Activated CD4-positive, alpha-beta T cell treated with anti-CD3 and anti-CD28 coated beads, Interleukin-2, amount 50 U/mL, for 48 hours (primary cell): ENCODE data around the gene SFTA2.
"Not testable (repeated sequence)": the region's sequence is repeated elsewhere in the genome, so short reads cannot be mapped to it uniquely, and the experiment has no call there.

Experiments
- DNase-seq, 2 experiments: peaks; one replicate each; pipeline ENCODE4 v3.0.0-alpha.2; 2020

The SFTA2 gene

GRCh38 chr6:30942338-30943060 lies 10.5 kb upstream of the SFTA2 start:
- DNase-seq: peak; percentile 12 to 25

- DNase-seq: no peak
These were observed 8.5 kb upstream of the SFTA2 start, which contains the start of gene MUCL3 for GRCh38 chr6:30940361-30940986. Gene MUCL3, plus strand, starts transcription at chr6:30940973. Its CDS starts 27 bp downstream, at chr6:30941000.

- DNase-seq: no peak
These were observed 7.5 kb upstream of the SFTA2 start for GRCh38 chr6:30939473-30939872.

GRCh38 chr6:30938730-30939129 lies 6.8 kb upstream of the SFTA2 start:
- no peak for DNase-seq

GRCh38 chr6:30937265-30937664 lies 5.3 kb upstream of the SFTA2 start:
- DNase-seq: no peak

GRCh38 chr6:30935018-30935417 lies 3.0 kb upstream of the SFTA2 start:
- no peak for DNase-seq

- no peak for DNase-seq
These were observed 845 bp upstream of the SFTA2 start for GRCh38 chr6:30932665-30933365.

- DNase-seq: no peak
These were observed 698 bp downstream of the SFTA2 start for GRCh38 chr6:30931272-30931671.

GRCh38 chr6:30930506-30930905 lies 1.5 kb downstream of the SFTA2 start:
- no peak for DNase-seq

- no peak for DNase-seq
These were observed 3.3 kb downstream of the SFTA2 start for GRCh38 chr6:30928677-30929076.

- DNase-seq: not testable (repeated sequence)
These were observed 4.9 kb downstream of the SFTA2 start for GRCh38 chr6:30927080-30927479.

GRCh38 chr6:30926644-30927043 lies 5.3 kb downstream of the SFTA2 start:
- no peak for DNase-seq

GRCh38 chr6:30924040-30924627 lies 7.8 kb downstream of the SFTA2 start:
- DNase-seq: not testable (repeated sequence)

GRCh38 chr6:30922447-30922852 lies 9.5 kb downstream of the SFTA2 start:
- DNase-seq: no peak

- no peak for DNase-seq
These were observed 13.3 kb downstream of the SFTA2 start for GRCh38 chr6:30918670-30919069.

- no peak for DNase-seq
These were observed 14.5 kb downstream of the SFTA2 start for GRCh38 chr6:30917487-30917886.

- DNase-seq: no peak
These were observed 14.9 kb downstream of the SFTA2 start for GRCh38 chr6:30917041-30917440.

GRCh38 chr6:30915591-30915946 lies 16.4 kb downstream of the SFTA2 start:
- DNase-seq: peak in 1 of 2 experiments; percentile 4

- peak; percentile 6 to 16 for DNase-seq
These were observed 16.9 kb downstream of the SFTA2 start for GRCh38 chr6:30914854-30915590.

- DNase-seq: peak; percentile 86 to 90
These were observed 17.7 kb downstream of the SFTA2 start, which contains the start of gene VARS2 for GRCh38 chr6:30914076-30914853. Gene VARS2, plus strand, starts transcription at chr6:30914238. Its CDS starts 599 bp downstream, at chr6:30914837.

GRCh38 chr6:30913721-30914075 lies 18.3 kb downstream of the SFTA2 start:
- DNase-seq: no peak
